K562 (cell line): ENCODE data around the gene PIAS3. TPM values are rescaled to one million over a fixed set of nuclear protein-coding genes. Genes with fewer than 3 reads are reported as not detected.
A peak's percentile ranks its signal among the peaks of the same experiment; 100 is the strongest.

Experiments used
- BDP1 ChIP-seq: IDR thresholded peaks from 3 replicates; pipeline ENCODE4 v1.6.1; 2011; ENCODE audit not compliant: insufficient read length, insufficient read depth
- CAMTA2 ChIP-seq: fragments of 250-450 bp; sonication (Bioruptor Pico); conservative IDR thresholded peaks from 2 replicates; pipeline ENCODE4 v1.5.1; 2022
- DDX20 ChIP-seq: fragments of 450-650 bp; IDR thresholded peaks from 2 replicates; pipeline ENCODE4 v1.6.1; 2016; ENCODE audit warnings: missing genetic modification characterization, low read depth, mild to moderate bottlenecking, missing compliant biosample characterization, moderate library complexity
- NONO ChIP-seq, 2 experiments: fragments of 200-400 bp in 1 of 2; fragments of 450-650 bp in 1 of 2; formaldehyde crosslinking in 1 of 2; IDR thresholded peaks; 2 replicates each; pipeline ENCODE4 v1.6.1; 2017; ENCODE audit warnings: low read depth in 2 of 2, mild to moderate bottlenecking in 2 of 2, moderate library complexity in 2 of 2, low read length in 1 of 2
- NUFIP1 ChIP-seq: fragments of 450-650 bp; IDR thresholded peaks from 2 replicates; pipeline ENCODE4 v1.6.1; 2018; ENCODE audit not compliant: partially characterized antibody
- SIN3B ChIP-seq: fragments of 450-650 bp; IDR thresholded peaks from 2 replicates; pipeline ENCODE4 v1.6.1; 2017; ENCODE audit warnings: low read depth, mild to moderate bottlenecking, moderate library complexity
- SMAD1 ChIP-seq: fragments of 150-350 bp; IDR thresholded peaks from 2 replicates; pipeline ENCODE4 v1.6.1; 2014; ENCODE audit warnings: low read length, low read depth; ENCODE audit not compliant: partially characterized antibody
- SMAD3 ChIP-seq: fragments of 450-650 bp; formaldehyde crosslinking; conservative IDR thresholded peaks from 2 replicates; pipeline ENCODE4 v1.4.0; 2020; ENCODE audit warnings: mild to moderate bottlenecking
- SNIP1 ChIP-seq: fragments of 450-650 bp; IDR thresholded peaks from 2 replicates; pipeline ENCODE4 v1.7.1; 2017; ENCODE audit warnings: low read depth, mild to moderate bottlenecking
- TAL1 ChIP-seq: fragments of 450-650 bp; IDR thresholded peaks from 2 replicates; pipeline ENCODE4 v1.6.1; 2016; ENCODE audit warnings: mild to moderate bottlenecking
- TEAD2 ChIP-seq: fragments of 450-650 bp; IDR thresholded peaks from 2 replicates; pipeline ENCODE4 v1.6.1; 2016; ENCODE audit warnings: missing genetic modification characterization, control low read depth, missing compliant biosample characterization
- ZBTB8A ChIP-seq: fragments of 450-650 bp; IDR thresholded peaks from 2 replicates; pipeline ENCODE4 v1.6.1; 2018; ENCODE audit warnings: mild to moderate bottlenecking, moderate library complexity; ENCODE audit not compliant: partially characterized antibody
- ZNF12 ChIP-seq: sonication (generic); formaldehyde crosslinking; IDR thresholded peaks from 2 replicates; pipeline ENCODE4 v1.4.0; 2020; ENCODE audit warnings: mild to moderate bottlenecking, missing genetic modification reagents
- ZNF134 ChIP-seq: fragments of 250-450 bp; sonication (Bioruptor Pico); conservative IDR thresholded peaks from 2 replicates; pipeline ENCODE4 v1.4.0; 2020
- ZNF217 ChIP-seq: sonication (generic); formaldehyde crosslinking; IDR thresholded peaks from 2 replicates; pipeline ENCODE4 v1.8.0; 2022; ENCODE audit warnings: mild to moderate bottlenecking, missing genetic modification reagents
- ZNF23 ChIP-seq: fragments of 250-450 bp; sonication (Bioruptor Pico); IDR thresholded peaks from 2 replicates; pipeline ENCODE4 v1.4.0; 2020; ENCODE audit warnings: mild to moderate bottlenecking
- ZNF282 ChIP-seq: sonication (generic); formaldehyde crosslinking; IDR thresholded peaks from 2 replicates; pipeline ENCODE4 v1.8.1; 2023; ENCODE audit warnings: missing genetic modification reagents
- ZNF324 ChIP-seq: fragments of 250-450 bp; sonication (Bioruptor Pico); IDR thresholded peaks from 2 replicates; pipeline ENCODE4 v1.4.0; 2020; ENCODE audit warnings: mild to moderate bottlenecking
- ZNF431 ChIP-seq: sonication (generic); formaldehyde crosslinking; IDR thresholded peaks from 2 replicates; pipeline ENCODE4 v1.8.0; 2022; ENCODE audit warnings: mild to moderate bottlenecking, missing genetic modification reagents
- ZNF436 ChIP-seq: fragments of 250-450, 450-650 bp; sonication (Bioruptor Pico); formaldehyde crosslinking; IDR thresholded peaks from 2 replicates; pipeline ENCODE4 v1.7.0; 2020; ENCODE audit warnings: mild to moderate bottlenecking
- ZNF644 ChIP-seq: fragments of 200-800 bp; sonication (Bioruptor generic); IDR thresholded peaks from 2 replicates; pipeline ENCODE4 v1.6.1; 2016; ENCODE audit warnings: low read depth, missing genetic modification characterization, missing compliant biosample characterization
- polyA plus RNA-seq, 8 experiments: library from polyadenylated mRNA; depleted of rRNA in 4 of 8; stranded (reverse) in 5 of 8; unstranded in 3 of 8; fragments of >200 nt; fragmentation: Nextera tagmentation in 2 of 8; fragmentation: Illumina TruSeq in 1 of 8; extraction: Ambion mirVana in 2 of 8; extraction: Trizol in 1 of 8; gene quantifications; 2 replicates each; pipeline versions ENCODE4 v1.2.1 to v1.2.3, GENCODE V29; 2011 to 2014; ENCODE audit warnings: inconsistent platforms in 1 of 8, missing spikeins in 1 of 8
- total RNA-seq, 7 experiments: library from RNA; depleted of rRNA in 6 of 7; stranded (reverse); fragments of >200 nt in 6 of 7; fragmentation: Illumina TruSeq in 2 of 7; extraction: Trizol in 2 of 7; gene quantifications; 2 replicates each; pipeline versions ENCODE4 v1.2.1 to v1.2.3, GENCODE V29; 2011 to 2021; ENCODE audit warnings: low replicate concordance in 1 of 7
- TF ChIP-seq, protein P1 (sequence below), 3 experiments: fragments of 200-800 bp in 1 of 3; sonication (Bioruptor generic) in 1 of 3; sonication (generic) in 1 of 3; formaldehyde crosslinking in 1 of 3; IDR thresholded peaks; 2 replicates each; pipeline versions ENCODE4 v1.6.1 to v1.8.0; 2016 to 2022; ENCODE audit warnings: mild to moderate bottlenecking in 2 of 3, missing compliant biosample characterization in 2 of 3, missing genetic modification characterization in 2 of 3, missing genetic modification reagents in 1 of 3
- TF ChIP-seq, protein P2 (sequence below): fragments of 450-650 bp; IDR thresholded peaks from 2 replicates; pipeline ENCODE4 v1.7.1; 2018; ENCODE audit warnings: mild to moderate bottlenecking, low read depth; ENCODE audit not compliant: partially characterized antibody
- TF ChIP-seq, protein P3 (sequence below), 2 experiments: IDR thresholded peaks; 2 replicates each; pipeline ENCODE4 v1.6.1; 2012; ENCODE audit warnings: improper control_type of control experiment in 2 of 2, low read depth in 2 of 2, low read length in 2 of 2, borderline replicate concordance in 1 of 2

The PIAS3 gene
- total and polyA plus RNA-seq, 9 of the 15 experiments (the other 6 are each of a cell fraction or from before 2014, with no cell fraction given), result 1.1 to 25.6 (median 7.9) TPM

DNA sequence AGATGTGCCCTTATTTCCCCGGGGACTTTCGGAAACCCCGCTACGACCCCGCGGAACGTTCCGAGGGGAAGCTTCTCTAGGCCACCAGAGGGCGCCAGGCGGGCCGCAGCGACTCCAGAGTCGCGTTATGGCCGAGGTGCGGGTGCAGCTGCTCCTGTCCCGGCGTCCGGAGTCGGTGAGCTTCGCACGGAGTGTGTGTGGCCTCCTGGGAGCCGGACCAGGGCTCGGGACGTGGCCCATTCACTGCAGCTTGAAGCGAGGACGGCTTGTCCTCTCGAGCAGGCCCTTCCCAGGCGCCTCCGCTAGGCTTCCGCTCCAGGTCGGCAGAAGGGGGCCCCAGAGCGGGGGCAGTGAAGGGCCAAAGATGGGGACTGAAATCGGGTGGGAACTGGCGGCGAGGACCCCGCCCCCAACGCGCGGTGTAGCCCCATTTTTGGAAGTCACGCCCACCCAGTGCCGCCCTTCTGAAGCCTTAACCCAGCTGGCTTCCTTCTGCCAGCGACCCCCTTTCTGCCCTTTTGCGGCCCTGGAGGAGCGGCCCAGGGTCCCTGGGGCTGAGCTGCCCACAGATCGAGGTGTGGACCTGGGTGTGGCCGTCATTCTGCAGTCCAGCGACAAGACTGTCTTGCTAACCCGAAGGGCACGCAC lies 13.2 kb downstream of the PIAS3 start, which contains the start of gene NUDT17 (continued):
- TF ChIP-seq ZNF282 (CRISPR knock-in tag), result no peak
- 0 out of 2 replicates have a peak, but pooled peaks have one; percentile 5 for TF ChIP-seq ZNF12 (CRISPR knock-in tag)
- peak; percentile 61 for TF ChIP-seq ZNF431 (CRISPR knock-in tag)
- no peak for TF ChIP-seq ZNF644 (tag)
- no peak for TF ChIP-seq ZNF436
- peak; percentile 39 for TF ChIP-seq SMAD1
- TF ChIP-seq ZNF324 (CRISPR knock-in tag), result no peak
- TF ChIP-seq ZNF217 (CRISPR knock-in tag), result no peak
- TF ChIP-seq NUFIP1, result no peak
- TF ChIP-seq, protein P1, sequence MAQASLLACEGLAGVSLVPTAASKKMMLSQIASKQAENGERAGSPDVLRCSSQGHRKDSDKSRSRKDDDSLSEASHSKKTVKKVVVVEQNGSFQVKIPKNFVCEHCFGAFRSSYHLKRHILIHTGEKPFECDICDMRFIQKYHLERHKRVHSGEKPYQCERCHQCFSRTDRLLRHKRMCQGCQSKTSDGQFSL (CRISPR knock-in tag; IDR thresholded peaks at IDR 0.05), result no peak
- TF ChIP-seq, protein P1 (tag; IDR thresholded peaks at IDR 0.05), result no peak
- no peak for TF ChIP-seq TAL1
- no peak for TF ChIP-seq SIN3B
- no peak for TF ChIP-seq DDX20 (tag)
- no peak for TF ChIP-seq CAMTA2 (CRISPR knock-in tag)
- no peak for TF ChIP-seq TEAD2 (tag)
- TF ChIP-seq ZNF134 (CRISPR knock-in tag), result no peak
- TF ChIP-seq BDP1, result no peak
- TF ChIP-seq ZNF23, result no peak
- TF ChIP-seq SMAD3 (CRISPR knock-in tag), result 0 out of 2 replicates have a peak, but pooled peaks have one; percentile 47
- TF ChIP-seq SNIP1, result no peak
- TF ChIP-seq ZBTB8A, result no peak
- TF ChIP-seq, protein P2, sequence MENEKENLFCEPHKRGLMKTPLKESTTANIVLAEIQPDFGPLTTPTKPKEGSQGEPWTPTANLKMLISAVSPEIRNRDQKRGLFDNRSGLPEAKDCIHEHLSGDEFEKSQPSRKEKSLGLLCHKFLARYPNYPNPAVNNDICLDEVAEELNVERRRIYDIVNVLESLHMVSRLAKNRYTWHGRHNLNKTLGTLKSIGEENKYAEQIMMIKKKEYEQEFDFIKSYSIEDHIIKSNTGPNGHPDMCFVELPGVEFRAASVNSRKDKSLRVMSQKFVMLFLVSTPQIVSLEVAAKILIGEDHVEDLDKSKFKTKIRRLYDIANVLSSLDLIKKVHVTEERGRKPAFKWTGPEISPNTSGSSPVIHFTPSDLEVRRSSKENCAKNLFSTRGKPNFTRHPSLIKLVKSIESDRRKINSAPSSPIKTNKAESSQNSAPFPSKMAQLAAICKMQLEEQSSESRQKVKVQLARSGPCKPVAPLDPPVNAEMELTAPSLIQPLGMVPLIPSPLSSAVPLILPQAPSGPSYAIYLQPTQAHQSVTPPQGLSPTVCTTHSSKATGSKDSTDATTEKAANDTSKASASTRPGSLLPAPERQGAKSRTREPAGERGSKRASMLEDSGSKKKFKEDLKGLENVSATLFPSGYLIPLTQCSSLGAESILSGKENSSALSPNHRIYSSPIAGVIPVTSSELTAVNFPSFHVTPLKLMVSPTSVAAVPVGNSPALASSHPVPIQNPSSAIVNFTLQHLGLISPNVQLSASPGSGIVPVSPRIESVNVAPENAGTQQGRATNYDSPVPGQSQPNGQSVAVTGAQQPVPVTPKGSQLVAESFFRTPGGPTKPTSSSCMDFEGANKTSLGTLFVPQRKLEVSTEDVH, result no peak
- TF ChIP-seq, protein P3, sequence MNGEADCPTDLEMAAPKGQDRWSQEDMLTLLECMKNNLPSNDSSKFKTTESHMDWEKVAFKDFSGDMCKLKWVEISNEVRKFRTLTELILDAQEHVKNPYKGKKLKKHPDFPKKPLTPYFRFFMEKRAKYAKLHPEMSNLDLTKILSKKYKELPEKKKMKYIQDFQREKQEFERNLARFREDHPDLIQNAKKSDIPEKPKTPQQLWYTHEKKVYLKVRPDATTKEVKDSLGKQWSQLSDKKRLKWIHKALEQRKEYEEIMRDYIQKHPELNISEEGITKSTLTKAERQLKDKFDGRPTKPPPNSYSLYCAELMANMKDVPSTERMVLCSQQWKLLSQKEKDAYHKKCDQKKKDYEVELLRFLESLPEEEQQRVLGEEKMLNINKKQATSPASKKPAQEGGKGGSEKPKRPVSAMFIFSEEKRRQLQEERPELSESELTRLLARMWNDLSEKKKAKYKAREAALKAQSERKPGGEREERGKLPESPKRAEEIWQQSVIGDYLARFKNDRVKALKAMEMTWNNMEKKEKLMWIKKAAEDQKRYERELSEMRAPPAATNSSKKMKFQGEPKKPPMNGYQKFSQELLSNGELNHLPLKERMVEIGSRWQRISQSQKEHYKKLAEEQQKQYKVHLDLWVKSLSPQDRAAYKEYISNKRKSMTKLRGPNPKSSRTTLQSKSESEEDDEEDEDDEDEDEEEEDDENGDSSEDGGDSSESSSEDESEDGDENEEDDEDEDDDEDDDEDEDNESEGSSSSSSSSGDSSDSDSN (IDR thresholded peaks at IDR 0.05; ENCODE audit: borderline replicate concordance in 1 of 2, low read depth in 2 of 2, low read length in 2 of 2), result peak; percentile 84 to 87; a peak in 3 of 4 replicates
- TF ChIP-seq NONO (IDR thresholded peaks at IDR 0.05; ENCODE audit: low read depth in 2 of 2, low read length in 1 of 2), result peak in 1 of 2 experiments; percentile 53; a peak in 1 of 4 replicates
